T-helper 1 cell treated with Interleukin-12 subunit alpha and Interleukin-12 subunit beta and Interleukin-4 antibody, amounts not matched to agents 30 μg/mL and 1 μg/mL, for 36 hours (primary cell): ENCODE data around the gene SIKE1.
A peak's percentile ranks its signal among the peaks of the same experiment; 100 is the strongest.
"Not testable (repeated sequence)": the region's sequence is repeated elsewhere in the genome, so short reads cannot be mapped to it uniquely, and the experiment has no call there.

Source experiments
- H3K27ac Mint-ChIP-seq: one replicate; pipeline ENCODE4 v1.8.0; 2021; ENCODE audit warnings: mild to moderate bottlenecking, mixed read lengths
- H3K27me3 Mint-ChIP-seq: one replicate; pipeline ENCODE4 v1.8.0; 2021; ENCODE audit warnings: low read depth, mixed read lengths
- H3K36me3 Mint-ChIP-seq: one replicate; pipeline ENCODE4 v1.8.0; 2021; ENCODE audit warnings: low read depth, mixed read lengths
- H3K4me1 Mint-ChIP-seq: one replicate; pipeline ENCODE4 v1.8.0; 2021; ENCODE audit warnings: low read depth, mixed read lengths
- H3K4me3 Mint-ChIP-seq: one replicate; pipeline ENCODE4 v1.8.0; 2021; ENCODE audit warnings: mild to moderate bottlenecking, moderate library complexity, mixed read lengths
- H3K9me3 Mint-ChIP-seq: one replicate; pipeline ENCODE4 v1.8.0; 2021; ENCODE audit warnings: mixed read lengths

The SIKE1 gene

GRCh38 chr1:114780344-114781226 is at the start of gene SIKE1:
Gene SIKE1, minus strand, starts transcription at chr1:114780685. Its CDS starts 78 bp downstream, at chr1:114780607.
- H3K9me3 Mint-ChIP-seq: no peaks in the 10 kb centered on the region
- H3K27ac Mint-ChIP-seq: peak within 1 kb of the TSS; percentile 100
- H3K4me1 Mint-ChIP-seq: peaks cover 21% of the 10 kb centered on the region
- H3K27me3 Mint-ChIP-seq: peaks cover 16% of the 10 kb centered on the region
- peaks cover 32% of the 10 kb centered on the region for H3K36me3 Mint-ChIP-seq
- peak within 1 kb of the TSS; percentile 100 for H3K4me3 Mint-ChIP-seq

GRCh38 chr1:114830075-114830474 is 49.6 kb upstream of the SIKE1 start:
- H3K27me3 Mint-ChIP-seq, H3K4me1 Mint-ChIP-seq, H3K27ac Mint-ChIP-seq, H3K9me3 Mint-ChIP-seq, H3K36me3 Mint-ChIP-seq, H3K4me3 Mint-ChIP-seq: not testable (repeated sequence)

GRCh38 chr1:114828251-114828650 is 47.8 kb upstream of the SIKE1 start:
- Mint-ChIP-seq H3K9me3 (peaks cover 3% of the 10 kb centered on the region), H3K4me3 (no peak overlapping the region), H3K4me1 (no peaks in the 10 kb centered on the region), H3K27me3 (no peaks in the 10 kb centered on the region), H3K27ac (no peak overlapping the region), H3K36me3 (no peaks in the 10 kb centered on the region)

GRCh38 chr1:114821978-114822377 is 41.5 kb upstream of the SIKE1 start:
- Mint-ChIP-seq H3K27ac (no peak overlapping the region), H3K4me3 (no peak overlapping the region), H3K9me3 (peaks cover 12% of the 10 kb centered on the region), H3K27me3 (peaks cover 3% of the 10 kb centered on the region), H3K36me3 (no peaks in the 10 kb centered on the region), H3K4me1 (no peaks in the 10 kb centered on the region)

- H3K36me3 Mint-ChIP-seq: no peaks in the 10 kb centered on the region
- no peak overlapping the region for H3K4me3 Mint-ChIP-seq
- H3K27ac Mint-ChIP-seq: no peak overlapping the region
- peaks cover 4% of the 10 kb centered on the region for H3K27me3 Mint-ChIP-seq
- peaks cover 12% of the 10 kb centered on the region for H3K9me3 Mint-ChIP-seq
- H3K4me1 Mint-ChIP-seq: no peaks in the 10 kb centered on the region
Measured at GRCh38 chr1:114820392-114820791, 39.9 kb upstream of the SIKE1 start.

GRCh38 chr1:114819869-114820268 is 39.4 kb upstream of the SIKE1 start:
- Mint-ChIP-seq H3K4me3 (no peak overlapping the region), H3K36me3 (no peaks in the 10 kb centered on the region), H3K4me1 (no peaks in the 10 kb centered on the region), H3K27ac (no peak overlapping the region), H3K27me3 (peaks cover 4% of the 10 kb centered on the region), H3K9me3 (peaks cover 12% of the 10 kb centered on the region)

GRCh38 chr1:114804449-114804848 is 24.0 kb upstream of the SIKE1 start:
- not testable (repeated sequence) for H3K9me3 Mint-ChIP-seq, H3K4me1 Mint-ChIP-seq, H3K27ac Mint-ChIP-seq, H3K36me3 Mint-ChIP-seq, H3K4me3 Mint-ChIP-seq
- peaks cover 12% of the 10 kb centered on the region for H3K27me3 Mint-ChIP-seq

- Mint-ChIP-seq H3K27ac (no peak overlapping the region), H3K4me3 (no peak overlapping the region), H3K27me3 (peaks cover 19% of the 10 kb centered on the region), H3K4me1 (no peaks in the 10 kb centered on the region), H3K36me3 (no peaks in the 10 kb centered on the region), H3K9me3 (no peaks in the 10 kb centered on the region)
Measured at GRCh38 chr1:114803001-114803400, 22.5 kb upstream of the SIKE1 start.

- H3K9me3 Mint-ChIP-seq: no peaks in the 10 kb centered on the region
Measured at GRCh38 chr1:114794038-114794437, 13.6 kb upstream of the SIKE1 start.

GRCh38 chr1:114790581-114790980 is 10.1 kb upstream of the SIKE1 start:
- H3K4me3 Mint-ChIP-seq, H3K36me3 Mint-ChIP-seq, H3K4me1 Mint-ChIP-seq, H3K27ac Mint-ChIP-seq: not testable (repeated sequence)
- Mint-ChIP-seq H3K9me3 (peaks cover 14% of the 10 kb centered on the region), H3K27me3 (peaks cover 21% of the 10 kb centered on the region)

More at GRCh38 chr1:114794038-114794437, 13.6 kb upstream of the SIKE1 start:
- Mint-ChIP-seq H3K36me3 (no peaks in the 10 kb centered on the region), H3K4me1 (no peaks in the 10 kb centered on the region), H3K27me3 (peaks cover 20% of the 10 kb centered on the region), H3K4me3 (no peak overlapping the region), H3K27ac (no peak overlapping the region)

- not testable (repeated sequence) for H3K27ac Mint-ChIP-seq, H3K4me3 Mint-ChIP-seq, H3K4me1 Mint-ChIP-seq, H3K36me3 Mint-ChIP-seq
- Mint-ChIP-seq H3K9me3 (peaks cover 14% of the 10 kb centered on the region), H3K27me3 (peaks cover 37% of the 10 kb centered on the region)
Measured at GRCh38 chr1:114786440-114786839, 6.0 kb upstream of the SIKE1 start.

GRCh38 chr1:114782476-114782875 is 2.0 kb upstream of the SIKE1 start:
- Mint-ChIP-seq H3K9me3 (peaks cover 14% of the 10 kb centered on the region), H3K27ac (no peak overlapping the region), H3K36me3 (peaks cover 15% of the 10 kb centered on the region), H3K4me3 (no peak overlapping the region), H3K27me3 (peaks cover 28% of the 10 kb centered on the region), H3K4me1 (peaks cover 21% of the 10 kb centered on the region)

- Mint-ChIP-seq H3K27me3 (peaks cover 9% of the 10 kb centered on the region), H3K27ac (peak overlapping the region; percentile 100), H3K9me3 (no peaks in the 10 kb centered on the region), H3K4me1 (peaks cover 21% of the 10 kb centered on the region), H3K36me3 (peaks cover 37% of the 10 kb centered on the region), H3K4me3 (peak overlapping the region; percentile 100)
Measured at GRCh38 chr1:114779722-114780121, 763 bp downstream of the SIKE1 start.

GRCh38 chr1:114776726-114777125 is 3.8 kb downstream of the SIKE1 start:
- H3K9me3 Mint-ChIP-seq, H3K27me3 Mint-ChIP-seq, H3K4me3 Mint-ChIP-seq, H3K27ac Mint-ChIP-seq: not testable (repeated sequence)
- Mint-ChIP-seq H3K4me1 (peaks cover 21% of the 10 kb centered on the region), H3K36me3 (peaks cover 48% of the 10 kb centered on the region)

- Mint-ChIP-seq H3K4me3 (no peak overlapping the region), H3K9me3 (no peaks in the 10 kb centered on the region), H3K27ac (no peak overlapping the region), H3K36me3 (peaks cover 33% of the 10 kb centered on the region), H3K27me3 (no peaks in the 10 kb centered on the region), H3K4me1 (no peaks in the 10 kb centered on the region)
Measured at GRCh38 chr1:114771992-114772391, 8.5 kb downstream of the SIKE1 start.
